Measurements from ENCODE around the gene EPHB1.

- no peak for TF ChIP-seq CTCF (IDR thresholded peaks at IDR 0.05)
- no peak for TF ChIP-seq POLR2A (IDR thresholded peaks at IDR 0.05)
Observed at GRCh38 chr3:134881305-134881704, 86.2 kb downstream of the EPHB1 start.

Data from uterus (tissue), 2 donors.